Fibroblast of lung (primary cell): ENCODE results near the gene MB21D2.

Experiments
- CTCF ChIP-seq, 2 donors: IDR thresholded peaks in 1 of 2; conservative IDR thresholded peaks in 1 of 2; 1 replicate in 1 of 2; 2 replicates in 1 of 2; pipeline ENCODE4 v1.5.1; 2011 to 2012; ENCODE audit warnings: low read length in 2 of 2, control low read depth in 1 of 2, inconsistent platforms in 1 of 2, low read depth in 1 of 2, mild to moderate bottlenecking in 1 of 2
- EZH2 ChIP-seq: IDR thresholded peaks from 2 replicates; pipeline ENCODE4 v1.5.1; 2012; ENCODE audit warnings: low read length, control low read depth, mild to moderate bottlenecking; ENCODE audit errors: missing control alignments

- TF ChIP-seq CTCF (conservative IDR thresholded peaks at IDR 0.05 in 1 of 2, IDR thresholded peaks at IDR 0.05 in 1 of 2; ENCODE audit: low read depth in 1 of 2, low read length in 2 of 2) = no peak
- TF ChIP-seq EZH2 = no peak
These were observed 17.8 kb upstream of the MB21D2 start for GRCh38 chr3:192935441-192935840.
